ENCODE results near the gene DAGLA.
A peak's percentile ranks its signal among the peaks of the same experiment; 100 is the strongest.
"Not testable (repeated sequence)": the region's sequence is repeated elsewhere in the genome, so short reads cannot be mapped to it uniquely, and the experiment has no call there.

Gene DAGLA

DNA sequence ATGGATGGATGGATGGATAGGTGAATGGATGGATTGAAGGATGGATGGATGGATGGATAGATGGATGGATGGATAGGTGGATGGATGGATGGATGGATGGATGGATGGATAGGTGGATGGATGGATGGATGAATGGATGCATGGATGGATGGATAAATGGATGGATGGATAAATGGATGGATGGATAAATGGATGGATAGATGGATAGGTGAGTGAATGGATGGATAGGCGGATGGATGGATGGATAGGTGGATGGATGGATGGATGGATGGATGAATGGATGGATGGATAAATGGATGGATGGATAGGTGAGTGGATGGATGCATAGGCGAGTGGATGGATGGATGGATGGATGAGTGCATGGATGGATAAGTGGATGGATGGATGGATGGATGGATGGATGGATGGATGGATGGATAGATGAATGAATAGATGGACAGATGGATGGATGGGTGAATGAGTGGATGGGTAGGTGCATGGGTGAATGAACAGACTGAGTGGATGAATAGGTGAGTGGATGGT is 6.2 kb upstream of the DAGLA start:
- not testable (repeated sequence) for DNase-seq (ENCODE audit: low spot score); H3K27ac ChIP-seq (replicated peaks; ENCODE audit: low read length); H2BK120ac ChIP-seq (ENCODE audit: low read depth, low read length); H3K4me3 ChIP-seq (ENCODE audit: low read length in 2 of 2); H4K91ac ChIP-seq (ENCODE audit: low read depth, low read length, poor library complexity); H2AK5ac ChIP-seq (ENCODE audit: low read depth, low read length); H3K4me2 ChIP-seq (ENCODE audit: insufficient read depth, low read length, poor library complexity, severe bottlenecking); H3K4me1 ChIP-seq (ENCODE audit: control insufficient read depth in 2 of 2, insufficient read depth in 1 of 2, low read depth in 1 of 2, low read length in 2 of 2); H2BK15ac ChIP-seq (ENCODE audit: low read length); H3K79me1 ChIP-seq (ENCODE audit: low read depth, low read length); H3K4ac ChIP-seq (ENCODE audit: low read length); H4K8ac ChIP-seq (ENCODE audit: low read depth, low read length); H3K23ac ChIP-seq (ENCODE audit: low read depth, low read length, poor library complexity); H3K18ac ChIP-seq (ENCODE audit: low read length); H2AFZ ChIP-seq (ENCODE audit: low read length); H3K14ac ChIP-seq (ENCODE audit: low read length); H3K9me3 ChIP-seq (replicated peaks in 1 of 2; ENCODE audit: control insufficient read depth in 2 of 2, insufficient read depth in 1 of 2, low read depth in 1 of 2, low read length in 2 of 2); H3K36me3 ChIP-seq (replicated peaks in 1 of 2; ENCODE audit: control insufficient read depth in 2 of 2, insufficient read depth in 2 of 2, low read length in 2 of 2); H2BK12ac ChIP-seq (ENCODE audit: low read length); H2BK5ac ChIP-seq (ENCODE audit: low read length)
- H3K27me3 ChIP-seq (ENCODE audit: control insufficient read depth in 3 of 3, insufficient read depth in 3 of 3, low read depth in 1 of 3, low read length in 3 of 3), result peaks cover 0 to 30% (median 0%) of the 10 kb centered on the region in 3 experiments
- WGBS, 2 donors (ENCODE audit: extremely low coverage in 2 of 2, insufficient read length in 2 of 2, insufficient replicate concordance in 1 of 2), result no CpG with 5 or more reads among the region's 2 CpGs
- H3K9ac ChIP-seq (ENCODE audit: low read depth, low read length, poor library complexity), result peak overlapping the region; percentile 51

DNA sequence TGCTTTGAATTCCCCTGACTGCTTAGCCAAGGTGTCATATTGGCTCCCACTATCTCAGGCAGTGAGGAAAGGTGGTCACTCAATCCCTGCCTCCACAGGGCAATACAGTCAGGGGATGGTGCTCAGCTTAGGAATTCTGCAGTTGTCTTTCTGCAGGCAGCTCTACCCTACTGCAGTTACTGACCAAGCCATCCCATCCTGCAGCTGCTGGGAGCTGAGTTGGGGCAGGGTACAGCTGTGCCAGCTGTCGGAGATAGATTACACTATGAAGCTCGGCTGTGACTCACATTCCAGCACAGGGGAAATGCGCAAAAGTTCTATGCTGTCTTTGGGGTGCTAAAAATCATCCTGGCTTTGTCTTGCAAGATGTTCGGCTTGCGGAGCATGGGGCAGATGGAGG is 4.4 kb upstream of the DAGLA start:
- Histone ChIP-seq H3K36me3 (replicated peaks in 1 of 2; ENCODE audit: control insufficient read depth in 2 of 2, insufficient read depth in 2 of 2, low read length in 2 of 2) (no peaks in the 10 kb centered on the region), H3K9me3 (replicated peaks in 1 of 2; ENCODE audit: control insufficient read depth in 2 of 2, insufficient read depth in 1 of 2, low read depth in 1 of 2, low read length in 2 of 2) (peaks cover 0 to 1% of the 10 kb centered on the region in 2 donors), H2AFZ (ENCODE audit: low read length) (no peak overlapping the region), H2AK5ac (ENCODE audit: low read depth, low read length) (peak overlapping the region; percentile 47), H4K91ac (ENCODE audit: low read depth, low read length, poor library complexity) (no peak overlapping the region), H3K23ac (ENCODE audit: low read depth, low read length, poor library complexity) (no peak overlapping the region), H3K27ac (replicated peaks; ENCODE audit: low read length) (no peak overlapping the region), H4K8ac (ENCODE audit: low read depth, low read length) (no peak overlapping the region), H3K4me2 (ENCODE audit: insufficient read depth, low read length, poor library complexity, severe bottlenecking) (no peak overlapping the region), H3K14ac (ENCODE audit: low read length) (no peak overlapping the region), H2BK15ac (ENCODE audit: low read length) (no peak overlapping the region), H3K4me1 (ENCODE audit: control insufficient read depth in 2 of 2, insufficient read depth in 1 of 2, low read depth in 1 of 2, low read length in 2 of 2) (peaks cover 7 to 13% of the 10 kb centered on the region in 2 donors), H2BK120ac (ENCODE audit: low read depth, low read length) (no peak overlapping the region), H3K4ac (ENCODE audit: low read length) (no peak overlapping the region), H2BK5ac (ENCODE audit: low read length) (no peak overlapping the region), H3K79me1 (ENCODE audit: low read depth, low read length) (no peaks in the 10 kb centered on the region), H3K9ac (ENCODE audit: low read depth, low read length, poor library complexity) (no peak overlapping the region), H3K27me3 (ENCODE audit: control insufficient read depth in 3 of 3, insufficient read depth in 3 of 3, low read depth in 1 of 3, low read length in 3 of 3) (peaks cover 0 to 37% (median 4%) of the 10 kb centered on the region in 3 experiments), H3K4me3 (ENCODE audit: low read length in 2 of 2) (no peak overlapping the region), H2BK12ac (ENCODE audit: low read length) (no peak overlapping the region), H3K18ac (ENCODE audit: low read length) (peak overlapping the region; percentile 35)
- no CpG with 5 or more reads among the region's 5 CpGs for WGBS, 2 donors (ENCODE audit: extremely low coverage in 2 of 2, insufficient read length in 2 of 2, insufficient replicate concordance in 1 of 2)
- no peak for DNase-seq (ENCODE audit: low spot score)

DNA sequence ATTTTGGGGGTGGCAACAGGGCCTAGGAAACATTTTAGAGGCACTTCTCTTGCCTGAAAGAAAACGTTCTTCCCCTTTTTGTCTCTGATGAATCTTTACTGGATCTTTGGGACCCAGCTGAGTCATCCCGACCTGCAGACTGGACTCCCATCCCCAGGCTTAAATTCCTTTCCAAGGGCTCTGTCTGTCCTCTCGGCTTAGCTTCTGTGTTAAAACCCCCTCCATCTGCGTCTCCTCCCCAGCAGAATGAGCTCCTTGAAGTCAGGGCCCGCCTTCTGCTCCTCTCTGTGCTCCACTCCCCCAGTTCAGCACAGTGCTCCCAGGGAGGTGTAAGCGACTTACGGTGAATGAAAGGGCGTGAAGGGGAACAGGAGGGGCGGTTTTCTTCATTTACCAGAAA is 895 bp upstream of the DAGLA start:
- Histone ChIP-seq H2BK15ac (ENCODE audit: low read length) (no peak overlapping the region), H4K8ac (ENCODE audit: low read depth, low read length) (no peak overlapping the region), H2AFZ (ENCODE audit: low read length) (peak overlapping the region; percentile 45), H3K4ac (ENCODE audit: low read length) (no peak overlapping the region), H3K4me1 (ENCODE audit: control insufficient read depth in 2 of 2, insufficient read depth in 1 of 2, low read depth in 1 of 2, low read length in 2 of 2) (peaks cover 11 to 14% of the 10 kb centered on the region in 2 donors), H3K18ac (ENCODE audit: low read length) (no peak overlapping the region), H4K91ac (ENCODE audit: low read depth, low read length, poor library complexity) (no peak overlapping the region), H3K27ac (replicated peaks; ENCODE audit: low read length) (peak overlapping the region; percentile 32), H2AK5ac (ENCODE audit: low read depth, low read length) (no peak overlapping the region), H2BK5ac (ENCODE audit: low read length) (no peak overlapping the region), H3K9ac (ENCODE audit: low read depth, low read length, poor library complexity) (no peak overlapping the region), H3K4me2 (ENCODE audit: insufficient read depth, low read length, poor library complexity, severe bottlenecking) (no peak overlapping the region), H2BK12ac (ENCODE audit: low read length) (no peak overlapping the region), H3K4me3 (ENCODE audit: low read length in 2 of 2) (no peak overlapping the region), H3K23ac (ENCODE audit: low read depth, low read length, poor library complexity) (no peak overlapping the region), H2BK120ac (ENCODE audit: low read depth, low read length) (no peak overlapping the region), H3K14ac (ENCODE audit: low read length) (no peak overlapping the region), H3K36me3 (replicated peaks in 1 of 2; ENCODE audit: control insufficient read depth in 2 of 2, insufficient read depth in 2 of 2, low read length in 2 of 2) (no peaks in the 10 kb centered on the region), H3K27me3 (ENCODE audit: control insufficient read depth in 3 of 3, insufficient read depth in 3 of 3, low read depth in 1 of 3, low read length in 3 of 3) (peaks cover 0 to 54% (median 6%) of the 10 kb centered on the region in 3 experiments), H3K9me3 (replicated peaks in 1 of 2; ENCODE audit: control insufficient read depth in 2 of 2, insufficient read depth in 1 of 2, low read depth in 1 of 2, low read length in 2 of 2) (peaks cover 0 to 1% of the 10 kb centered on the region in 2 donors), H3K79me1 (ENCODE audit: low read depth, low read length) (no peaks in the 10 kb centered on the region)
- WGBS, 2 donors (ENCODE audit: extremely low coverage in 2 of 2, insufficient read length in 2 of 2, insufficient replicate concordance in 1 of 2), result no CpG with 5 or more reads among the region's 9 CpGs
- DNase-seq (ENCODE audit: low spot score), result no peak

DNA sequence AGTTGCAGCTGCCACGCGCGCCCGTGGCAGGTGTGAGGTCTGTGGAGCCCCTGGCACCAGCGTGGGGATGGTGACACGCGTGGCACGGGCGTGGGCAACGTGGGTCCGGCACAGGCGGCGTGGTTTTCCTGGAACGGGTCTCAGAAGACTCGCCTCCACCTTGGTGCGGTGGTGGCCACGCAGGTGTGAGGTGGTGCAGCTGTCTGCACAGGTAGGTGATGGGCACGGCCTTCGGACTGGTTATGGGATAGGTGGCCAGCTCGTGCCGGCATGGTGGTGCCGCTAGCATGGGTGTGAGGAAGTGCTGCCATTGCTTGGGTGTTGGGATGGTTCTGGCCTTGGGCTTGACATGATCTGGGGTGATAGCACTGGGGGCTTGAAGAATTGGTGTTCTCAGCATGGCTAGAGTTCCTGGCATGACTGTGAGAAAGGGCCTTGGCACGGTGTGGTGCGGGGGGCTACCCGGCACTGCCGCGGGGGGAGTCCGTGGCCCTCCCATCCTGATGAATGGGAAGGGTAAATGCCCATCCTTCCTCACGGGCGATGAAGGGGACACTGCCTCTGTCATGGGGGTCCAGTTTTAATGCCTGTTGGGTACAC is 531 bp downstream of the DAGLA start:
- H4K91ac ChIP-seq (ENCODE audit: low read depth, low read length, poor library complexity), result no peak overlapping the region
- H3K27ac ChIP-seq (replicated peaks; ENCODE audit: low read length), result no peak overlapping the region
- peak overlapping the region; percentile 97 for H3K23ac ChIP-seq (ENCODE audit: low read depth, low read length, poor library complexity)
- H2BK5ac ChIP-seq (ENCODE audit: low read length), result no peak overlapping the region
- peak overlapping the region; percentile 90 for H3K14ac ChIP-seq (ENCODE audit: low read length)
- no CpG with 5 or more reads among the region's 30 CpGs for WGBS, 2 donors (ENCODE audit: extremely low coverage in 2 of 2, insufficient read length in 2 of 2, insufficient replicate concordance in 1 of 2)
- H3K79me1 ChIP-seq (ENCODE audit: low read depth, low read length), result no peaks in the 10 kb centered on the region
- H3K27me3 ChIP-seq (ENCODE audit: control insufficient read depth in 3 of 3, insufficient read depth in 3 of 3, low read depth in 1 of 3, low read length in 3 of 3), result peaks cover 0 to 43% (median 6%) of the 10 kb centered on the region in 3 experiments
- H2BK12ac ChIP-seq (ENCODE audit: low read length), result no peak overlapping the region
- peak overlapping the region; percentile 73 for H3K4me2 ChIP-seq (ENCODE audit: insufficient read depth, low read length, poor library complexity, severe bottlenecking)
- H3K9ac ChIP-seq (ENCODE audit: low read depth, low read length, poor library complexity), result peak overlapping the region; percentile 78
- H3K9me3 ChIP-seq (replicated peaks in 1 of 2; ENCODE audit: control insufficient read depth in 2 of 2, insufficient read depth in 1 of 2, low read depth in 1 of 2, low read length in 2 of 2), result peaks cover 0 to 1% of the 10 kb centered on the region in 2 donors
- peak overlapping the region; percentile 94 for H2AFZ ChIP-seq (ENCODE audit: low read length)
- peaks cover 11 to 13% of the 10 kb centered on the region in 2 donors for H3K4me1 ChIP-seq (ENCODE audit: control insufficient read depth in 2 of 2, insufficient read depth in 1 of 2, low read depth in 1 of 2, low read length in 2 of 2)
- no peaks in the 10 kb centered on the region for H3K36me3 ChIP-seq (replicated peaks in 1 of 2; ENCODE audit: control insufficient read depth in 2 of 2, insufficient read depth in 2 of 2, low read length in 2 of 2)
- H3K4me3 ChIP-seq (ENCODE audit: low read length in 2 of 2), result peak overlapping the region; percentile 56 to 80
- peak overlapping the region; percentile 93 for H3K18ac ChIP-seq (ENCODE audit: low read length)
- peak overlapping the region; percentile 1 for H2BK120ac ChIP-seq (ENCODE audit: low read depth, low read length)
- H4K8ac ChIP-seq (ENCODE audit: low read depth, low read length), result peak overlapping the region; percentile 92
- peak overlapping the region; percentile 38 for H3K4ac ChIP-seq (ENCODE audit: low read length)
- H2BK15ac ChIP-seq (ENCODE audit: low read length), result peak overlapping the region; percentile 8
- peak overlapping the region; percentile 93 for H2AK5ac ChIP-seq (ENCODE audit: low read depth, low read length)
- no peak for DNase-seq (ENCODE audit: low spot score)

All from neuronal stem cell (in vitro differentiated cells).